ENCODE results near the gene MRPL41.
"Not testable (repeated sequence)": the region's sequence is repeated elsewhere in the genome, so short reads cannot be mapped to it uniquely, and the experiment has no call there.

The MRPL41 gene

GRCh38 chr9:137551264-137552021 is at the start of gene MRPL41:
MRPL41 (plus strand) TSS chr9:137551879; CDS start chr9:137552082, 203 bp downstream.
- DNase-seq (ENCODE audit: low spot score), result peak; percentile 96

GRCh38 chr9:137502008-137502911 is 49.4 kb upstream of the MRPL41 start:
- no peak for DNase-seq (ENCODE audit: low spot score)

GRCh38 chr9:137504432-137504777 is 47.3 kb upstream of the MRPL41 start:
- DNase-seq (ENCODE audit: low spot score), result no peak

GRCh38 chr9:137505421-137506140 is 46.1 kb upstream of the MRPL41 start:
- DNase-seq (ENCODE audit: low spot score), result no peak

- no peak for DNase-seq (ENCODE audit: low spot score)
Measured at GRCh38 chr9:137506274-137506673, 45.4 kb upstream of the MRPL41 start.

GRCh38 chr9:137506702-137507171 is 44.9 kb upstream of the MRPL41 start:
- DNase-seq (ENCODE audit: low spot score), result no peak

- DNase-seq (ENCODE audit: low spot score), result no peak
Measured at GRCh38 chr9:137509198-137509597, 42.5 kb upstream of the MRPL41 start.

- DNase-seq (ENCODE audit: low spot score), result not testable (repeated sequence)
Measured at GRCh38 chr9:137511126-137511525, 40.6 kb upstream of the MRPL41 start.

GRCh38 chr9:137511758-137512463 is 39.8 kb upstream of the MRPL41 start:
- DNase-seq (ENCODE audit: low spot score), result no peak

GRCh38 chr9:137513136-137513535 is 38.5 kb upstream of the MRPL41 start:
- not testable (repeated sequence) for DNase-seq (ENCODE audit: low spot score)

- DNase-seq (ENCODE audit: low spot score), result not testable (repeated sequence)
Measured at GRCh38 chr9:137513801-137514570, 37.7 kb upstream of the MRPL41 start.

- DNase-seq (ENCODE audit: low spot score), result no peak
Measured at GRCh38 chr9:137514691-137515337, 36.9 kb upstream of the MRPL41 start.

- no peak for DNase-seq (ENCODE audit: low spot score)
Measured at GRCh38 chr9:137515338-137515724, 36.3 kb upstream of the MRPL41 start.

GRCh38 chr9:137516144-137516917 is 35.3 kb upstream of the MRPL41 start:
- DNase-seq (ENCODE audit: low spot score), result no peak

- not testable (repeated sequence) for DNase-seq (ENCODE audit: low spot score)
Measured at GRCh38 chr9:137518661-137519459, 32.8 kb upstream of the MRPL41 start.

GRCh38 chr9:137519553-137519952 is 32.1 kb upstream of the MRPL41 start:
- DNase-seq (ENCODE audit: low spot score), result no peak

- DNase-seq (ENCODE audit: low spot score), result no peak
Measured at GRCh38 chr9:137520614-137521404, 30.9 kb upstream of the MRPL41 start.
